ENCODE measurements around the gene PDE9A.

Gene PDE9A

DNA sequence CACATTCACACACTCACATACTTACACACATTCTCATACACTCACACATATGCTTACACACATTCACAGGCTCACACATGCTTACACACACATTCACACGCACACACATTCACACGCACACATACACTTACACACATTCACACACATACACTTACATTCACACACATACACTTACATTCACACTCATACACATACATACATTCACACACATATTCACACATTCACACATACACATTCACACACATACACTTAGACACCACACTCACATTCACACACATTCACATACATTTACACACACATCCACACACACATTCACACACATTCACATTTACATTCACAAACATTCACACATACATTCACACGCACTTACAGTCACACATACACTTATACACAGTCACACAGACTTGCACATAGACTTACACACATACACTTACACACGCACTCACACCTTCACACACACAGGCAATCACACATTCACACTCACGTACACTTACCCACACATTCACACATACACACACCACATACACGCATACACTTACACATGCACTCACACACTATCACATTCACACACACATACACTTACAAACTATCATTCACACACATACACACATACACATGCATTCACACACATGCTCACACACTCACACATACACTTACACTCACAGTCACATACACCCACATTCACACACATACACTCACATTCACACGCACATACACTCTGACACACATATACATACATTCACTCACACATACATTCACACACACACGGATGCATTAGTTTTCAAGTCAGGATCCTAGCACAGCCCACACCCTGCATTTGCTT is 16.8 kb downstream of the PDE9A start:
- H3K9me3 ChIP-seq (ENCODE audit: low read length), result no peaks in the 10 kb centered on the region
- H3K27ac ChIP-seq (ENCODE audit: low read depth, low read length), result peak overlapping the region; percentile 74

GRCh38 chr21:42670884-42671283 is 17.5 kb downstream of the PDE9A start:
- H3K27me3 ChIP-seq (ENCODE audit: control insufficient read depth in 1 of 2, insufficient read depth in 2 of 2, low read length in 2 of 2), result no peaks in the 10 kb centered on the region
- H3K4me1 ChIP-seq (ENCODE audit: insufficient read depth, low read length), result peaks cover 87% of the 10 kb centered on the region
- H3K9ac ChIP-seq (ENCODE audit: low read length), result no peak overlapping the region
- H3K4me3 ChIP-seq (ENCODE audit: low read depth in 1 of 2, low read length in 2 of 2), result no peak overlapping the region
- H3K27ac ChIP-seq (ENCODE audit: low read depth, low read length), result no peak overlapping the region
- peaks cover 11% of the 10 kb centered on the region for H3K36me3 ChIP-seq (ENCODE audit: insufficient read depth, low read length)
- no peaks in the 10 kb centered on the region for H3K9me3 ChIP-seq (ENCODE audit: low read length)

More for the DNA sequence above, 16.8 kb downstream of the PDE9A start:
- H3K27me3 ChIP-seq (ENCODE audit: control insufficient read depth in 1 of 2, insufficient read depth in 2 of 2, low read length in 2 of 2), result no peaks in the 10 kb centered on the region
- H3K9ac ChIP-seq (ENCODE audit: low read length), result no peak overlapping the region
- peaks cover 11% of the 10 kb centered on the region for H3K36me3 ChIP-seq (ENCODE audit: insufficient read depth, low read length)
- no peak overlapping the region for H3K4me3 ChIP-seq (ENCODE audit: low read depth in 1 of 2, low read length in 2 of 2)
- peaks cover 91% of the 10 kb centered on the region for H3K4me1 ChIP-seq (ENCODE audit: insufficient read depth, low read length)

GRCh38 chr21:42671778-42672593 is 18.6 kb downstream of the PDE9A start:
- Histone ChIP-seq H3K27me3 (ENCODE audit: control insufficient read depth in 1 of 2, insufficient read depth in 2 of 2, low read length in 2 of 2) (no peaks in the 10 kb centered on the region), H3K4me1 (ENCODE audit: insufficient read depth, low read length) (peaks cover 76% of the 10 kb centered on the region), H3K36me3 (ENCODE audit: insufficient read depth, low read length) (peaks cover 11% of the 10 kb centered on the region), H3K9me3 (ENCODE audit: low read length) (no peaks in the 10 kb centered on the region), H3K4me3 (ENCODE audit: low read depth in 1 of 2, low read length in 2 of 2) (no peak overlapping the region), H3K9ac (ENCODE audit: low read length) (no peak overlapping the region), H3K27ac (ENCODE audit: low read depth, low read length) (peak overlapping the region; percentile 21)

GRCh38 chr21:42672699-42673458 is 19.5 kb downstream of the PDE9A start:
- H3K27me3 ChIP-seq (ENCODE audit: control insufficient read depth in 1 of 2, insufficient read depth in 2 of 2, low read length in 2 of 2), result no peaks in the 10 kb centered on the region
- H3K4me3 ChIP-seq (ENCODE audit: low read depth in 1 of 2, low read length in 2 of 2), result no peak overlapping the region
- peak overlapping the region; percentile 21 for H3K27ac ChIP-seq (ENCODE audit: low read depth, low read length)
- H3K9ac ChIP-seq (ENCODE audit: low read length), result no peak overlapping the region
- peaks cover 75% of the 10 kb centered on the region for H3K4me1 ChIP-seq (ENCODE audit: insufficient read depth, low read length)
- peaks cover 11% of the 10 kb centered on the region for H3K36me3 ChIP-seq (ENCODE audit: insufficient read depth, low read length)
- no peaks in the 10 kb centered on the region for H3K9me3 ChIP-seq (ENCODE audit: low read length)

- peaks cover 11% of the 10 kb centered on the region for H3K36me3 ChIP-seq (ENCODE audit: insufficient read depth, low read length)
- H3K27ac ChIP-seq (ENCODE audit: low read depth, low read length), result peak overlapping the region; percentile 36
- H3K9me3 ChIP-seq (ENCODE audit: low read length), result no peaks in the 10 kb centered on the region
- no peak overlapping the region for H3K9ac ChIP-seq (ENCODE audit: low read length)
- H3K4me3 ChIP-seq (ENCODE audit: low read depth in 1 of 2, low read length in 2 of 2), result peak overlapping the region in 1 of 2 donors; percentile 54
- H3K27me3 ChIP-seq (ENCODE audit: control insufficient read depth in 1 of 2, insufficient read depth in 2 of 2, low read length in 2 of 2), result no peaks in the 10 kb centered on the region
- peaks cover 72% of the 10 kb centered on the region for H3K4me1 ChIP-seq (ENCODE audit: insufficient read depth, low read length)
Observed at GRCh38 chr21:42673633-42674328, 20.4 kb downstream of the PDE9A start.

DNA sequence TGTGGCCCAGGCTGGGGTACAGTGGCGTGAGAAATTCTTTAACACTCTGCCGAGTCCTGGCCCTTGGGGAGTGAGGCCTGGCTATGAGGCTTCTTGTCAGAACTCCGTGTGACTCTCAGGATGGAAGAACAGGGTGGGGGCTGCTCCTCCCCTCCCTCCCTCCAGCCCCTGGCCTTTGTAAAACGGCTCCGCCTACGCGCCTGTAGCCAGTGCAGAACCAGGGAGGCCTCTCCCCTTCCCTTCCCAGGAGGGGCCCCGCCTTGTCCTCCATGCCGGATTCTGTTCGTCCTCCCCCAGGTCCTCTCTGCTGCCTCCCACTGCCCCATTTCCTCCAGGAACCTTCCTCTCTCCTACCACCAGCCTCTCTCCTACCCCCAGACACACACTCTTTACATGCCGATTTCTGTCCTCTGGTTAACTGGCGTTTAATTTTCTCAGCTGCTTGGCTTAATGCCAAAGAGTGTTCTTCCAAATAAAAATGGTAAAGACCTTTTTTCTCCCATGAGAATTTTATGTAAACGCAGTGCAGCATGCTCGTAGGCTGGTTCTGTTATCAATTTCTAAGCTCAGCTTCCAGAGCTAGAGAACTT is 21.0 kb downstream of the PDE9A start:
- no peaks in the 10 kb centered on the region for H3K9me3 ChIP-seq (ENCODE audit: low read length)
- peak overlapping the region; percentile 36 for H3K27ac ChIP-seq (ENCODE audit: low read depth, low read length)
- H3K4me1 ChIP-seq (ENCODE audit: insufficient read depth, low read length), result peaks cover 65% of the 10 kb centered on the region
- no peaks in the 10 kb centered on the region for H3K27me3 ChIP-seq (ENCODE audit: control insufficient read depth in 1 of 2, insufficient read depth in 2 of 2, low read length in 2 of 2)
- H3K9ac ChIP-seq (ENCODE audit: low read length), result peak overlapping the region; percentile 62
- peak overlapping the region in 1 of 2 donors; percentile 54 for H3K4me3 ChIP-seq (ENCODE audit: low read depth in 1 of 2, low read length in 2 of 2)
- H3K36me3 ChIP-seq (ENCODE audit: insufficient read depth, low read length), result peaks cover 13% of the 10 kb centered on the region

DNA sequence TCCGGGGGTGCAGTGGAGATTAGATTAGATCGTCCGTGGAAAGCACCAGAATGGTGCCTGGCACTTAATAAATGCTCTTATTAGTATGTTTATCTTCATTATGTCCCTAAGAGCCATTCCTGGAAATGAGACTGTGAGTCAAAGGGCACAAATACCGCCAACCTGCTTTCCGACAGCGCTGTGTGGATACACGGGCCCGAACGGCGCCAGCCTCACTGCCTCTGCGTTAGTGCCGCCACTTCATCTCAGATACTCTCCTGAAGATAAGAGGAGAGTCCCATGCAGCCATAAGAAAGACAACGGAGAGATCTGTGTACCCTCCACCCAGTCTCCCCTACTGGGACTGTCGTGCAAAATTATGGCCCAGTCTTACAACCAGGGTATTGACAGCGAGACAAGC is 22.0 kb downstream of the PDE9A start:
- Histone ChIP-seq H3K27me3 (ENCODE audit: control insufficient read depth in 1 of 2, insufficient read depth in 2 of 2, low read length in 2 of 2) (no peaks in the 10 kb centered on the region), H3K27ac (ENCODE audit: low read depth, low read length) (peak overlapping the region; percentile 36), H3K36me3 (ENCODE audit: insufficient read depth, low read length) (peaks cover 8% of the 10 kb centered on the region), H3K4me3 (ENCODE audit: low read depth in 1 of 2, low read length in 2 of 2) (no peak overlapping the region), H3K9ac (ENCODE audit: low read length) (peak overlapping the region; percentile 62), H3K9me3 (ENCODE audit: low read length) (no peaks in the 10 kb centered on the region), H3K4me1 (ENCODE audit: insufficient read depth, low read length) (peaks cover 61% of the 10 kb centered on the region)

DNA sequence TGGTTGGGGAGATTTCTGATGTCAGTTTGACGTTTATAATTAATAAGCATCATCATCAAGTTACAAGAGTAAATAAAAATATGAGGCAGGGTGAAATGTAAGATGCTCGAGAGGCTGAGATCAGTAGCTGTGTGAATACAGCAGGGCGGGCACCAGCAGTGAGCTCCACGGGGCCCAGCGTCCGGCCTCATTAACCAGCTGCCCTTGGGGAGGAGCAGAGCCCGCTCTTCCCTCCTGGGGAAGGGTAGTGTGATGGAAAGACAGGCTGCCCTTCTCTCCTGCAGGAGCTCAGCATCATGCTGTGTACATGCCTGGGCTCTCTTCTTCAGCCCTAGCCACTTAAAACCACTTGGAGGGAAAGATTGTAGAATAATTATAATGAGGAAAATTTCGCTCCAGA is 23.4 kb downstream of the PDE9A start:
- H3K9ac ChIP-seq (ENCODE audit: low read length), result no peak overlapping the region
- no peaks in the 10 kb centered on the region for H3K9me3 ChIP-seq (ENCODE audit: low read length)
- no peak overlapping the region for H3K4me3 ChIP-seq (ENCODE audit: low read depth in 1 of 2, low read length in 2 of 2)
- peaks cover 5% of the 10 kb centered on the region for H3K36me3 ChIP-seq (ENCODE audit: insufficient read depth, low read length)
- peaks cover 55% of the 10 kb centered on the region for H3K4me1 ChIP-seq (ENCODE audit: insufficient read depth, low read length)
- no peak overlapping the region for H3K27ac ChIP-seq (ENCODE audit: low read depth, low read length)
- no peaks in the 10 kb centered on the region for H3K27me3 ChIP-seq (ENCODE audit: control insufficient read depth in 1 of 2, insufficient read depth in 2 of 2, low read length in 2 of 2)

- Histone ChIP-seq H3K4me3 (ENCODE audit: low read depth in 1 of 2, low read length in 2 of 2) (no peak overlapping the region), H3K36me3 (ENCODE audit: insufficient read depth, low read length) (peaks cover 5% of the 10 kb centered on the region), H3K4me1 (ENCODE audit: insufficient read depth, low read length) (peaks cover 47% of the 10 kb centered on the region), H3K27ac (ENCODE audit: low read depth, low read length) (peak overlapping the region; percentile 6), H3K9ac (ENCODE audit: low read length) (no peak overlapping the region), H3K9me3 (ENCODE audit: low read length) (no peaks in the 10 kb centered on the region), H3K27me3 (ENCODE audit: control insufficient read depth in 1 of 2, insufficient read depth in 2 of 2, low read length in 2 of 2) (no peaks in the 10 kb centered on the region)
Observed at GRCh38 chr21:42677339-42678321, 24.2 kb downstream of the PDE9A start.
